MCF 10A (cell line): ENCODE measurements around the gene SERPINB1. TPM values are rescaled to one million over a fixed set of nuclear protein-coding genes. Genes with fewer than 3 reads are reported as not detected.

Experiments used
- BruUV-seq: library from RNA; stranded (reverse); fragments of 400-500 nt; replicated peaks from 2 replicates; lab custom pipeline; 2021; lab: Mats Ljungman, UMichigan
- CTCF ChIA-PET: fragments of 300-600 bp; sonication (Branson Sonifier 250); formaldehyde crosslinking; extraction: SDS; loops from one replicate; lab custom pipeline; 2021; ENCODE audit warnings: antibody characterized with exemption, inconsistent platforms; lab: Yijun Ruan, JAX
- POLR2A ChIA-PET: fragments of 300-600, 350-650 bp; sonication (Branson Sonifier 250); formaldehyde crosslinking; extraction: SDS; loops from one replicate; lab custom pipeline; 2020; ENCODE audit warnings: antibody characterized with exemption, inconsistent platforms; lab: Yijun Ruan, JAX
- DNase-seq: peaks from one replicate; pipeline ENCODE4 v3.0.0-alpha.2; 2018; ENCODE audit not compliant: unreplicated experiment
- H3K27ac Mint-ChIP-seq: one replicate; pipeline ENCODE4 v1.8.0; 2022; ENCODE audit warnings: mild to moderate bottlenecking, low read depth, mixed read lengths; ENCODE audit not compliant: unreplicated experiment
- H3K27me3 Mint-ChIP-seq: one replicate; pipeline ENCODE4 v1.8.0; 2022; ENCODE audit warnings: mixed read lengths; ENCODE audit not compliant: insufficient read depth, unreplicated experiment
- H3K36me3 Mint-ChIP-seq: one replicate; pipeline ENCODE4 v1.8.0; 2022; ENCODE audit warnings: mild to moderate bottlenecking, moderate library complexity, mixed read lengths; ENCODE audit not compliant: insufficient read depth, unreplicated experiment
- H3K4me1 Mint-ChIP-seq: one replicate; pipeline ENCODE4 v1.8.0; 2022; ENCODE audit warnings: mixed read lengths; ENCODE audit not compliant: insufficient read depth, unreplicated experiment
- H3K4me3 Mint-ChIP-seq: one replicate; pipeline ENCODE4 v1.8.0; 2022; ENCODE audit warnings: mild to moderate bottlenecking, moderate library complexity, mixed read lengths; ENCODE audit not compliant: unreplicated experiment
- H3K9me3 Mint-ChIP-seq: one replicate; pipeline ENCODE4 v1.8.0; 2022; ENCODE audit warnings: mixed read lengths; ENCODE audit not compliant: unreplicated experiment
- CTCF ChIP-seq: fragments of 200-600 bp; IDR thresholded peaks from one replicate; pipeline ENCODE4 v1.8.0; 2022; ENCODE audit warnings: antibody characterized with exemption, mild to moderate bottlenecking; ENCODE audit not compliant: unreplicated experiment
- intact Hi-C: fragments of 100-400 bp; cut with micrococcal nuclease; formaldehyde crosslinking; loops from 2 replicates; pipeline ENCODE4 v1.14.1; 2022
- total RNA-seq: library from RNA; stranded (reverse); gene quantifications from 2 replicates; pipeline ENCODE4 v1.2.3, GENCODE V29; 2022

Gene SERPINB1
- total RNA-seq, 1 experiment from 2014 or later: 20.8 TPM

- no peak for DNase-seq
- ChIA-PET CTCF (interaction anchor here (1.5 kb wide), 1 partner anchor 47 kb away, joined by 5 read pairs; no protein-coding TSS in a partner anchor), POLR2A (interaction anchor here (4.0 to 4.5 kb wide), 3 partner anchors 11 to 45 kb away, joined by 22 to 76 read pairs (median 33); no protein-coding TSS in a partner anchor)
- H3K27me3 Mint-ChIP-seq: no peaks in the 10 kb centered on the region
- no peak overlapping the region for H3K4me3 Mint-ChIP-seq
- intact Hi-C loops: no loop called here
- no peaks in the 10 kb centered on the region for H3K9me3 Mint-ChIP-seq
- H3K4me1 Mint-ChIP-seq: peaks cover 19% of the 10 kb centered on the region
- H3K36me3 Mint-ChIP-seq: peaks cover 42% of the 10 kb centered on the region
- H3K27ac Mint-ChIP-seq: no peak overlapping the region
- no TSS peak for BruUV-seq
- no peak for TF ChIP-seq CTCF
Measured at GRCh38 chr6:2838251-2838650, 3.4 kb downstream of the SERPINB1 start.

- no TSS peak for BruUV-seq
- H3K4me3 Mint-ChIP-seq: no peak overlapping the region
- no peak overlapping the region for H3K27ac Mint-ChIP-seq
- H3K36me3 Mint-ChIP-seq: peaks cover 53% of the 10 kb centered on the region
- H3K27me3 Mint-ChIP-seq: no peaks in the 10 kb centered on the region
- DNase-seq: no peak
- TF ChIP-seq CTCF: no peak
- POLR2A ChIA-PET: interaction anchor here (0.7 to 1.8 kb wide), 4 partner anchors 7 to 87 kb away, joined by 3 to 6 read pairs (median 4); partner anchors contain the start of gene SERPINB1
- intact Hi-C loops: no loop called here
- CTCF ChIA-PET: interaction anchor here (0.6 to 1.5 kb wide), 5 partner anchors 12 to 43 kb away, joined by 3 to 4 read pairs (median 3); no protein-coding TSS in a partner anchor
- H3K9me3 Mint-ChIP-seq: no peaks in the 10 kb centered on the region
- peaks cover 1% of the 10 kb centered on the region for H3K4me1 Mint-ChIP-seq
Measured at GRCh38 chr6:2834262-2834661, 7.4 kb downstream of the SERPINB1 start.

- DNase-seq: no peak
- no TSS peak for BruUV-seq
- ChIA-PET CTCF (no interaction called here), POLR2A (no interaction called here)
- Mint-ChIP-seq H3K4me1 (no peaks in the 10 kb centered on the region), H3K27ac (no peak overlapping the region), H3K9me3 (no peaks in the 10 kb centered on the region), H3K4me3 (no peak overlapping the region), H3K36me3 (peaks cover 32% of the 10 kb centered on the region), H3K27me3 (no peaks in the 10 kb centered on the region)
- TF ChIP-seq CTCF: no peak
- intact Hi-C loops: no loop called here
Measured at GRCh38 chr6:2831392-2831791, 10.3 kb downstream of the SERPINB1 start.

GRCh38 chr6:2830183-2830582 is 11.5 kb downstream of the SERPINB1 start:
- intact Hi-C loops: no loop called here
- no peak overlapping the region for H3K27ac Mint-ChIP-seq
- H3K27me3 Mint-ChIP-seq: no peaks in the 10 kb centered on the region
- H3K36me3 Mint-ChIP-seq: peaks cover 20% of the 10 kb centered on the region
- ChIA-PET POLR2A (no interaction called here), CTCF (interaction anchor here (0.7 kb wide), 1 partner anchor 81 kb away, joined by 3 read pairs; no protein-coding TSS in a partner anchor)
- no peaks in the 10 kb centered on the region for H3K9me3 Mint-ChIP-seq
- BruUV-seq: no TSS peak
- no peak overlapping the region for H3K4me3 Mint-ChIP-seq
- H3K4me1 Mint-ChIP-seq: no peaks in the 10 kb centered on the region
- no peak for TF ChIP-seq CTCF
- no peak for DNase-seq
